HFF-Myc (cell line): ENCODE results near the gene RPL4.
"Not testable (repeated sequence)": the region's sequence is repeated elsewhere in the genome, so short reads cannot be mapped to it uniquely, and the experiment has no call there.

Source experiments
- DNase-seq: peaks from one replicate; pipeline ENCODE4 v3.0.0-alpha.2; 2011; ENCODE audit warnings: low read depth; ENCODE audit errors: extremely low read depth
- H3K4me3 ChIP-seq: replicated peaks from 2 replicates; pipeline ENCODE4 v1.5.1; 2011; ENCODE audit warnings: low read depth, mild to moderate bottlenecking, control low read depth, low read length
- TF ChIP-seq, protein P1 (sequence below): IDR thresholded peaks from 2 replicates; pipeline ENCODE4 v1.5.1; 2012; ENCODE audit warnings: mild to moderate bottlenecking, low read depth, low read length, control low read depth; ENCODE audit errors: missing control alignments

Gene RPL4

DNA sequence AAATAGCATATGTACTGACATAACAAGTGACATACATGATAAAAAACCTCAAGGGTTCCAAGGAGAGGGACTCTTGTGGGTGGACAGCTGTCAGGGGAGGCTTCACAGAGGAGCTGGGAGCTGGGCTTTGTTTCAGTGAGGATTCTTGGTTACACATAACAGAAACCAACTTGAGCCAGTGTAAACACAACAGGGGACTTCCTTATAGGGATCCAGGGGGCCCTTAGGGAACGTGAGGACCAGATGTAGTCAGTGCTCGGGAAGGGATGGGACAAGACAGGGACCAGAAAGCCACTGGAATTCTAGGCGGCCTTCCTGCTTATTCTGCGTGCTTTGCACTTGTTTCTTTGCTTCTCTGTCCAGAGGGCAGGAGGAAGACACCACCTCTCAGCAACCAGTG lies 42.0 kb downstream of the RPL4 start:
- no peak overlapping the region for H3K4me3 ChIP-seq
- TF ChIP-seq, protein P1, sequence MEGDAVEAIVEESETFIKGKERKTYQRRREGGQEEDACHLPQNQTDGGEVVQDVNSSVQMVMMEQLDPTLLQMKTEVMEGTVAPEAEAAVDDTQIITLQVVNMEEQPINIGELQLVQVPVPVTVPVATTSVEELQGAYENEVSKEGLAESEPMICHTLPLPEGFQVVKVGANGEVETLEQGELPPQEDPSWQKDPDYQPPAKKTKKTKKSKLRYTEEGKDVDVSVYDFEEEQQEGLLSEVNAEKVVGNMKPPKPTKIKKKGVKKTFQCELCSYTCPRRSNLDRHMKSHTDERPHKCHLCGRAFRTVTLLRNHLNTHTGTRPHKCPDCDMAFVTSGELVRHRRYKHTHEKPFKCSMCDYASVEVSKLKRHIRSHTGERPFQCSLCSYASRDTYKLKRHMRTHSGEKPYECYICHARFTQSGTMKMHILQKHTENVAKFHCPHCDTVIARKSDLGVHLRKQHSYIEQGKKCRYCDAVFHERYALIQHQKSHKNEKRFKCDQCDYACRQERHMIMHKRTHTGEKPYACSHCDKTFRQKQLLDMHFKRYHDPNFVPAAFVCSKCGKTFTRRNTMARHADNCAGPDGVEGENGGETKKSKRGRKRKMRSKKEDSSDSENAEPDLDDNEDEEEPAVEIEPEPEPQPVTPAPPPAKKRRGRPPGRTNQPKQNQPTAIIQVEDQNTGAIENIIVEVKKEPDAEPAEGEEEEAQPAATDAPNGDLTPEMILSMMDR = no peak
- no peak for DNase-seq

DNA sequence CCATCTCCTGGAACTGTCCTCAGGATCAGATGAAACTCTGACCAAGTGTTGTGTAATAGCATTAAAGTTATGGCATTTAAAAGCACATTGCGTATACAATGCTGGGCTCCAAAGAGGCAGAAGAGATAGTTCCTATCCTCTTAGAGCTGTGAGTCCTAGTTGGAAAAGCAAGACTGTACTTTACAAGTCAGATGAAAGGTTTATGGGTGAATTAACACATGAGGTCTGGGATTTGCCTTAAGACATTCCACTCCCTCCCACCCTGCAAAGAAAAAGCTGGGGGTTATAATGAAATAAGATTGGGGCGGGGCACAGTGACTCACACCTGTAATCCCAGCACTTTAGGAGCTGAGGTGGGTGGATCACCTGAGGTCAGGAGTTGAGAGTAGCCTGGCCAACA lies 42.7 kb downstream of the RPL4 start:
- TF ChIP-seq, protein P1 = no peak
- H3K4me3 ChIP-seq = no peak overlapping the region
- no peak for DNase-seq

DNA sequence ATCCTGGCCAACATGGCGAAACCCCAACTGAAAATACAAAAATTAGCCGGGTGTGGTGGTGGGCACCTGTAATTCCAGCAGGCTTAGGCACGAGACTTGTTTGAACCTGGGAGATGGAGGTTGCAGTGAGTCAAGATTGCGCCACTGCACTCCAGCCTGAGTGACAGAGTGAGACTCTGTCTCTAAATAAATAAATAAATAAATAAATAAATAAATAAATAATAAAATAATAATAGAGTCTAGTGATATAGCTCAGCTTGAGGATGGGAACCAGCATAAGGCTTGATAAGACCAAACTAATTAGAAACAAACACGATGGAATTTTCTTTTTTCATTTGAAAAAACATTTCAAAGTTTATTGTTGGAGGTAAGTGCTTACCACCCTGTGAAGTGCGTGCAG lies 43.4 kb downstream of the RPL4 start:
- not testable (repeated sequence) for H3K4me3 ChIP-seq, DNase-seq

DNA sequence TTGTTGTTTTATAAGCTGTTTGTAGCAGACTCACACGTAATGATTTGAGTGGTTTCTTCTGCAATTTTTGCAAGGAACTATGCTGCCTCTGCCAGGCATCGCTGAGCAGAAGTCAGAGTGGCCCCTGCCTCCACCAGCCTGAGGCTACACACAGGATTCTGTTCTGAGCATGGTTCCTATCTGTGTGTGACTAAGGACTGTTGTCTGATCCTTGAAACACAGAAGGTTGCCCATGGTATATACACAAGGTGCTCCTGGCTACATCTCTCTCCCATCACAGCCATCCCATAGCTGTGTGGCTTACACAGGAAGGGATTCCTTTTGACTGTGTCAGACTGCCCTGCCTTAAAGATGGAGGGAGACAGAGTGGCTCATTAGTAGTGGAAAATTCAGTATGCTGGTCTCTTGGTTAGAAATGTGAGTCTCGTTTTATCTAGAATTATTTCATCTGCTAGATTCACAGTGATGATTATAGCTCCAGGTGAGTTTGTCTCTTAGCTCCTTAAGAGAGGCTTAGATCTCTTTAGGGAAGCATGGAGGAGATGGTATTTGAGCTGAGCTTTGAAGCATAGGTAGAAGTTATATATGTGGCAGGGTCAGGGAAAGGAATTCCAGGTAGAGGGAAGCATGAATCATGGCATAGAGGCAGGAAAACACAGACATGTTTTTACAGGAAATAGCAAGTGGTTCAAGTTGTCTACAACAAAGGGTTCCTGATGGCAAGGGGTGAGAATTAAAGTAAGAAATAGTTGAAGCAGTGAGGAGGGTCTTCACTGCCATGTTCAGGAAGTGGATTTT lies 44.6 kb downstream of the RPL4 start:
- no peak overlapping the region for H3K4me3 ChIP-seq
- TF ChIP-seq, protein P1 = no peak
- DNase-seq = no peak

DNA sequence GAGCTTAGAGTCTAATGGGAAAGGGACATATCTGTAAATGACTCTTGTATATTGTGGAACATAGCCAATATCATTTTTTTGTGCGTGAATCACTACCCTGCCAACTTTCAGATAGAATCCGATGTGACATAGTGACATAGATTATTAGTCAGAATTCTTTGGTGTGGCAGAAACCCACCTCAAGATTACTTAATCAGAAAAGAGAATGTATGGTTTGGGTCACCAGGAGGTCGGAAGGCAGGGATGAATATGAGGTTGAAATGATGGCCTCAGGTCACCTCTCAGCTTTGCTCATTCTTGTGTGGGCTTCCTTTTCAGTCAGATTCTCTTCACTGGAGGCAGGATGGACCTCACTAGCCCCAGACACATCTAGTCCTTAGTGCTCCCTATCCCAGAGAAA lies 48.4 kb downstream of the RPL4 start:
- no peak overlapping the region for H3K4me3 ChIP-seq
- TF ChIP-seq, protein P1 = no peak
- DNase-seq = no peak

DNA sequence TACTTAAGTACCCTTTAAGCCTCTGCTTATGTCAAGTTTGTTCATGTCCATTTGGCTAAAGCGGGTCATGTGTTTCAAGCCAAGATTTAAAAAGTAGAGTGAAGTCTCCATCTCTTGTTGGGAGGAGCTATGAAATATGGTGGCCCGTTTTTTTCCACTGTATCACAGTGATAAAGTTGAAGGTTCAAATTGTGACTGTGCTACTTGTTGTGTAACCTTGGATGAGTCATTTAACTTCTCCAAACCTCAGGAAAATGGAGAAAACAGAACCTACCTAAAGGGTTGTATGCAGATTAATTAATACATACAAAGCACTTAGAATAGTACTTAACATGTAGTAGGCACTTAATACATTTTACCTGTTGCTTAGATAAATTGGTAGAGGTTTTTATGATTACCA lies 50.5 kb downstream of the RPL4 start:
- no peak for DNase-seq
- H3K4me3 ChIP-seq = no peak overlapping the region
- TF ChIP-seq, protein P1 = no peak

DNA sequence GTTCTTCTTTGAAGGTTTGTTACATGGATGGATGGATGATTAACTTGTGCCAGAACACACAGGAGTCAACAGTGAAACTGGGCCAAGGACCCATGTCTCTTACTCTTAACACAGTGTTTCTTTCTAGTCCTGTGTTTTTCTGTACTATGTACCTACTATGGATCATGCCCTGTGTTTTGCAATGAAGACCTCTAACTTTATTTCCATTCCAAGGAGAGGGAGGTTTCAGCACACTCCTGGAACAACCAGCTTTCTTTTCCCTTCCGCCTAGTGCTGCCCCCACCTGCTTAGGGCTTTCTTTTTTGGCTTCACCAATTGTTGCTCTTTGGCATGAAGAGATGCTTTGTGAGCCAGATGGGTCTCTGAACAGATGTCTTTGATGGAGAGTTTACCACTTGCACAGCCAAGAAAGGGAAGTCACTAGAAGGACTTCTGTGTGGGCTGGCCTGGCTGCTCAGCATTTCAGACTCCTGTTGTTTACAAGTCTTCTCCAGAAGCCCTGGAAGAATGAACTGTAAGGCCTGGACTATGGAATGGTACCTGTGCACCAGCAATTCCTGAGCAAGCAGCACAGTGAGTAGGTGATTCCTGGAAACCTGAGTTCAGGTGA lies 51.6 kb downstream of the RPL4 start:
- TF ChIP-seq, protein P1 = no peak
- no peak for DNase-seq
- no peak overlapping the region for H3K4me3 ChIP-seq
